ENCODE results near the gene ENPP3.

DNA sequence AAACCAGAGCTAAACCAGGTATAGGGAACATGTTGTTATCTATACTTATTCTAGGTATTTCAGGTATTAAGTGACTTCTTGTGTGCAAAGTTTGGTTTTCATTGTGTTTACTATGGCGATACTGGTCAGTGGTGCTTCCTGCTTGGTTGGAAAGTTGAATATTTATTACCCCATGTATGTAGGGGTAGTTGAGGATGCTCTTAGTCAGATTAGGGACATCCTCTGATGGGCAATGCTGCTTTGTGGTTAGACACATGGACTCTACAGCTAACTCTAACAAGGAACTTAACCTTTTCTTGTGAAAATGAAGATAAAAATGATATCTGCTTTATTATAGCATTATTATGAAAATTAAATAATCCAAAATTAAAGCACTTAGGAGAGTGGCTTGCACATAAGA lies 126.6 kb downstream of the ENPP3 start:
- TF ChIP-seq BHLHE40 (IDR thresholded peaks at IDR 0.05; ENCODE audit: borderline replicate concordance) (no peak), SP1 (IDR thresholded peaks at IDR 0.05) (no peak), L3MBTL2 (conservative IDR thresholded peaks at IDR 0.05) (no peak)

Measured in HEK293T (cell line).